ENCODE data around the gene LYZL4.

- TF ChIP-seq CTCF (IDR thresholded peaks at IDR 0.05) (no peak), EZH2 (IDR thresholded peaks at IDR 0.05; ENCODE audit: borderline replicate concordance, insufficient read depth, low read depth, low read length, poor library complexity, severe bottlenecking) (no peak)
These were observed 41.1 kb downstream of the LYZL4 start for GRCh38 chr3:42369304-42369703.

Data from B cell (primary cell).